GM12878 (cell line): ENCODE results near the gene GALNT11.

Experiments used
- CBX5 ChIP-seq: sonication (generic); IDR thresholded peaks from 2 replicates; pipeline ENCODE4 v1.6.1; 2016; ENCODE audit warnings: low read depth, moderate library complexity, mild to moderate bottlenecking, inconsistent platforms
- CTCF ChIP-seq, 3 experiments: IDR thresholded peaks in 2 of 3; conservative IDR thresholded peaks in 1 of 3; 2 replicates each; pipeline ENCODE4 v1.5.1; 2011; ENCODE audit warnings: low read depth in 3 of 3, low read length in 3 of 3, mild to moderate bottlenecking in 3 of 3, control low read depth in 2 of 3, moderate library complexity in 2 of 3, inconsistent platforms in 1 of 3, mixed read lengths in 1 of 3; ENCODE audit not compliant: control insufficient read depth in 2 of 3, insufficient read depth in 1 of 3; ENCODE audit errors: extremely low read depth in 1 of 3
- KDM1A ChIP-seq: fragments of 200-600 bp; sonication (generic); IDR thresholded peaks from 2 replicates; pipeline ENCODE4 v1.6.1; 2016; ENCODE audit warnings: borderline replicate concordance
- MXI1 ChIP-seq: fragments of 150-350 bp; IDR thresholded peaks from 2 replicates; pipeline ENCODE4 v1.6.1; 2011; ENCODE audit warnings: low read depth, mild to moderate bottlenecking, inconsistent platforms, low read length, improper control_type of control experiment
- NR2C2 ChIP-seq: IDR thresholded peaks from 2 replicates; pipeline ENCODE4 v1.6.1; 2011; ENCODE audit warnings: borderline replicate concordance, low read depth; ENCODE audit not compliant: control insufficient read depth, insufficient read length
- NR2F1 ChIP-seq: fragments of 450-650 bp; conservative IDR thresholded peaks from 2 replicates; pipeline ENCODE4 v1.6.1; 2017; ENCODE audit warnings: mild to moderate bottlenecking
- RCOR1 ChIP-seq: conservative IDR thresholded peaks from 2 replicates; pipeline ENCODE4 v1.6.1; 2012; ENCODE audit warnings: low read depth, low read length, improper control_type of control experiment
- STAT1 ChIP-seq: fragments of 450-650 bp; conservative IDR thresholded peaks from 2 replicates; pipeline ENCODE4 v1.6.1; 2014; ENCODE audit warnings: antibody characterized with exemption, mild to moderate bottlenecking
- ZNF274 ChIP-seq: IDR thresholded peaks from one replicate; pipeline ENCODE4 v1.8.0; 2011; ENCODE audit not compliant: insufficient read length, insufficient read depth

DNA sequence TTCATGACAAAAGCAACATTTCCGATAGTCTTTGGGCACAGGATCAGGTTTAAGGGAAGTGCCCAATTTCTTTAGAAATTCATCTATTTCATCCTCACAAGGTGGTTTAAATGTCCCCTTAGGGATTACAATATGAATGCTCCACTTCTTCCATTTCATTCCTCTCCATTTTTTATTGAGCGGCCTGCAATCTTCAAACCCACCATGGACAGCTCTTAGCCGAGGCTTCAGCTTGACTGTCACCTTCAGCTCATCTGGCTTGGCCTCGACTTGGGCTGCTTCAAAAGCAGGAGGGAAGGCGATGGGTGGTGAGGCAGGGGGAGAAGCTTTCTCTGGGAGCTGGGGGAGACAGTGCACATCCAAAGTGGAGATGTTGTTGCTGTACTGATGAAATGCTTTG is 123.2 kb downstream of the GALNT11 start:
- TF ChIP-seq NR2F1 (no peak), STAT1 (no peak), MXI1 (no peak), CTCF (IDR thresholded peaks at IDR 0.05 in 2 of 3, conservative IDR thresholded peaks at IDR 0.05 in 1 of 3; ENCODE audit: control insufficient read depth in 2 of 3, extremely low read depth in 1 of 3, insufficient read depth in 1 of 3, low read depth in 3 of 3, low read length in 3 of 3) (no peak), NR2C2 (no peak), ZNF274 (no peak), KDM1A (no peak), RCOR1 (no peak), CBX5 (no peak)
